D721Med (cell line): ENCODE results near the gene POU3F3.
A peak's percentile ranks its signal among the peaks of the same experiment; 100 is the strongest.

Experiments
- DNase-seq: peaks from one replicate; pipeline ENCODE4 v3.0.0; 2011; ENCODE audit warnings: low spot score; ENCODE audit not compliant: insufficient read length
- FAIRE-seq: peaks from 2 replicates; lab custom pipeline; 2011; peaks lifted over from hg19 to GRCh38; lab: Jason Lieb, UNC
- TF ChIP-seq, protein P1 (sequence below): IDR thresholded peaks from 2 replicates; pipeline ENCODE4 v1.5.1; 2012; ENCODE audit warnings: mild to moderate bottlenecking, control low read depth; ENCODE audit not compliant: insufficient read depth; ENCODE audit errors: missing control alignments

Gene POU3F3

DNA sequence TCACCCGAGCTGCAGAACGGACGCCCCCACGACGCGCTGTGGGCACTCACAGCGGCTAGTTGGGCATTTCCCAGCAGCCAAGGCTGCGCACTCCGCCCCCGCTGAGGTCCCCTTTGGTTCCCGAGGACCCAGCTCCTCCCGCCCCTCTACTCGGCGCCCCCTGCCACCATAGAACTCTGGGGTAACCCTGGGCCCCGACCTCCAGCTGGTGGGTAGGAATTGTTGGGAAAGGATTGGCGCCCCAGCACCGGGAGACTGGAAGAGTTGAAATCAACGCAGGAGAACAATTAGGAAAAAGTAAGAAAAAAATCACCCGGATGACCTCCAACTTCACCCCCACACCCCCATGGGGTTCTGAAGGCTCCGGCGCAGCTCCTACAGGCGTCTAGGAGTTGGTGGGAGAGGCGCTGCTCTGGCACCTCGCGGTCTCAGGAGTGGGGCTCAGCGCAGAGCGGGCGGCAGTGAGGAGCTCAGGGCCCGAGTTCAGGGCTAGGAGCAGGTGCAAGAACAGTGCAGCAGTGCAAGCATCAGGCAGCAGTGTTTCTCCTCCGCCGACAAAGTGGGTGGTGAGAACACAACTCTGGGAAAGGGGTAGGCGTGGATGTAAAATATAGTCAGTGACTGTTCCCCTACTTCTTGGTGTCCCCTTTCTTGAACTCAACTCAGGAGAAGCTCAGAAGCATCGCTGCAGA, 14.0 kb downstream of the POU3F3 start:
- TF ChIP-seq, protein P1, sequence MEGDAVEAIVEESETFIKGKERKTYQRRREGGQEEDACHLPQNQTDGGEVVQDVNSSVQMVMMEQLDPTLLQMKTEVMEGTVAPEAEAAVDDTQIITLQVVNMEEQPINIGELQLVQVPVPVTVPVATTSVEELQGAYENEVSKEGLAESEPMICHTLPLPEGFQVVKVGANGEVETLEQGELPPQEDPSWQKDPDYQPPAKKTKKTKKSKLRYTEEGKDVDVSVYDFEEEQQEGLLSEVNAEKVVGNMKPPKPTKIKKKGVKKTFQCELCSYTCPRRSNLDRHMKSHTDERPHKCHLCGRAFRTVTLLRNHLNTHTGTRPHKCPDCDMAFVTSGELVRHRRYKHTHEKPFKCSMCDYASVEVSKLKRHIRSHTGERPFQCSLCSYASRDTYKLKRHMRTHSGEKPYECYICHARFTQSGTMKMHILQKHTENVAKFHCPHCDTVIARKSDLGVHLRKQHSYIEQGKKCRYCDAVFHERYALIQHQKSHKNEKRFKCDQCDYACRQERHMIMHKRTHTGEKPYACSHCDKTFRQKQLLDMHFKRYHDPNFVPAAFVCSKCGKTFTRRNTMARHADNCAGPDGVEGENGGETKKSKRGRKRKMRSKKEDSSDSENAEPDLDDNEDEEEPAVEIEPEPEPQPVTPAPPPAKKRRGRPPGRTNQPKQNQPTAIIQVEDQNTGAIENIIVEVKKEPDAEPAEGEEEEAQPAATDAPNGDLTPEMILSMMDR: no peak
- no peak for DNase-seq
- no peak for FAIRE-seq

DNA sequence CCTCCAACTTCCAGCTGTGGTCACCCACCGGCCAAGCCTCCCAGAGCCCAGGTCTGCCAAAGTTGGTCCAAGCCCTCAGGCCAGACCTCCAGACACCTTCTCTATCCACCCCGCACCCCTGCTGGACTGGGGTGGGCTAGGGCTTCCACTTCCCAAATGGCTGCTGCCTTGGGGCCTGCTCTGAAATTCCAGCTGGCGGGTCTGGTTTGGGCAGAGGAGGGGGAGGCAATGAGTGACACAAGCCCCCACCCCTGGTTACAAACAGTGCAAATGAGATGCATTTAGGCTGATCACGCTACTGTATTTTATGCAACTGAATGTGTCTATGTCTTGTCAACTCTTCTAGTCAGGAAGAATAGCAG, 14.6 kb downstream of the POU3F3 start:
- FAIRE-seq: no peak
- DNase-seq: no peak
- TF ChIP-seq, protein P1: no peak

DNA sequence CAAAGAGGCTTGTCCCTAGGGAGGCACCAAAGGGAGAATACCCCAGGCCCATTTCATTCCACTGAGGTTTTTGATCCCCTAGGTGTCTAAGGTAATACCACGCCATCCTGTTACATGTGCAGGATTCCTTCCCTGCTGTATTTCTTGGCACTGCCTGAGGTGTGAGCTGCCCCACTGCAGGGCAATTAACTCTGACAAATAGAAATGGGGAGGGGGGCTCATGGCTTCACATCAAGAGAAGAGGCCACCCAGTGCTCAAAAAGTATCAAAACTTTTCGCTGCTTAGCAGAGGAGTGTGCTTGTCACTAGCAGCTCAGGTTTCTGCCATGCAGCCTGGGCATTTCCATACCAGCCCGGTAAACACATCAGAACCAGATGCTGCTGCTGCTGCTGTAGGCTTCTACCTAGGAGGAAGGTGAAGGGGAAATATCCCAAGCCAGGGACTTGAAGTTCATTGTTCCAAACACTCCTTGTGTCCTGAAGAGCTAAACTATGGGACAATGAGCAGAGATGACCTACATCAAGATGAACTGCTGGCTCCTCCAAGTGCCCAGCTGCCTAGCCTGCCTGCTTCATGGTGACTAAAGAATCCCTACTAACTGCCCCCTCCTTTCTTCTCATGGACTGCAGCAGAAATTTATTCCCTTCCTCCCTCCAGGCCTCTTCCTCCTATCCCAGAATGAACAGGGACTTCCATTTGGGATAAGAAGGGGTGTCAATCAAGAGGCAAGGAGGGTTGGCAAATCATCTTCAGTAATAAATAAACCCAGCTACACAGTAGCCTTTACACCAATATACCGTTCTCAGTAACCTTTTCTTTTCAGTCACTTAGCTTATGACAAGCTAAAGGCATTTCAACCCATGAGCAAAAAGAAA, 16.4 kb downstream of the POU3F3 start:
- no peak for DNase-seq
- no peak for FAIRE-seq
- TF ChIP-seq, protein P1: no peak

DNA sequence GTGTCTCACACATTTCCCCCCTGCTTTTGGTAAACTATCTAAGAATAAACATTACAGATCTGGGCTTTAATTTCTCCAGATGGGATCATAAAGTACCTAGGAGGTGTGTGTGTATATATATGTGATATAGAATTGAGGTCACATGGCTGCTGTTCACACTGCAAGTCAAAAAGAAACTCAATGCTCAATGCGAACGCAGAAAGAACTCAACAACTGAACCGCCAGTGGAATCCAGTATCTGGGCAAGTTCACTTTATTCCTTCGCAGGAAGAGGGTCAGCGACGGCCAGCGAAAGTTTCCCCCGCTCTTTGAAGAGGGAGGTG, 17.7 kb downstream of the POU3F3 start:
- no peak for FAIRE-seq
- TF ChIP-seq, protein P1: no peak
- no peak for DNase-seq

DNA sequence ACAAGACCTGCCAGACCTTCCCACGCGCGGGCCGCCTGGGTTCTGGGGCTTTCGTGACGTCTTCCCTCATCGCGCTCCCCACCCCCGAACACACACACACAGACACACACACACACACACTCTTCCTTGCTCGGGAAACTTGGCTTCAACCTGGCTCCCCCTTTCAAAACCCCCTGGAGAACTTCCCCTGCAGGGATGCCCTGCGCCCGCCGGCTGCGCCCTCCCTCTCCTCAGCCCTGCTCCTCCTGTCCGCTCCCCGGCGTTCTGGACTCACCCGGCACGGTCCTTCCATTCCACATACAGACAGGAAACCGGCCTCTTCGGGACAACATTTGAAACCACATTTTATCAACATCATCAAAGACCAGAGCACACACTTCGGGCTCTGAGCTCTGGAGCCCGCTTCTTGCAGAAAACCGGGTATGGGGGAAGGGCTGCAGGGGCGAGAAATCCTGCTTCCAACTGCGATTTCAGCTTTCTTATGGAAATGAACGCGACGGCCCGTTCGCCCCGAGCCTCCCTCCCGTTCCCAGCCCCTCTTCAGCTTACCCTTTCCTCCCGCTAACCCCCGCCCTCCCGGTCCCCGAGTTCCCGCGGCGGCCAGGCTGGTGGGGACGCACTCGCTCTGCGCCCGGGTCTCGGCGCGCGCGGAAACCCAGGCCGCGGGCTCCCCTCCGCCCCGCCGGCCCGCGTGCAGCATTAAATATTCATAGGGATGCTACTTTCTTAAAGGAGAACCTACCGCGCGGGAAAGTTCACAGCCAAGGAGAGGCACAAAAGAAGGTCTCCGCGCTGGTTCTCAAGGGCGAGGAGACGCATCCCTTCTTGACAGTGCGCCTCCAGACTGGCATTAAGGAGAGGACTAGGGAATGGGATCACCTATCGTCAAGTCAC, 18.3 kb downstream of the POU3F3 start:
- TF ChIP-seq, protein P1: no peak
- no peak for FAIRE-seq
- DNase-seq: no peak

DNA sequence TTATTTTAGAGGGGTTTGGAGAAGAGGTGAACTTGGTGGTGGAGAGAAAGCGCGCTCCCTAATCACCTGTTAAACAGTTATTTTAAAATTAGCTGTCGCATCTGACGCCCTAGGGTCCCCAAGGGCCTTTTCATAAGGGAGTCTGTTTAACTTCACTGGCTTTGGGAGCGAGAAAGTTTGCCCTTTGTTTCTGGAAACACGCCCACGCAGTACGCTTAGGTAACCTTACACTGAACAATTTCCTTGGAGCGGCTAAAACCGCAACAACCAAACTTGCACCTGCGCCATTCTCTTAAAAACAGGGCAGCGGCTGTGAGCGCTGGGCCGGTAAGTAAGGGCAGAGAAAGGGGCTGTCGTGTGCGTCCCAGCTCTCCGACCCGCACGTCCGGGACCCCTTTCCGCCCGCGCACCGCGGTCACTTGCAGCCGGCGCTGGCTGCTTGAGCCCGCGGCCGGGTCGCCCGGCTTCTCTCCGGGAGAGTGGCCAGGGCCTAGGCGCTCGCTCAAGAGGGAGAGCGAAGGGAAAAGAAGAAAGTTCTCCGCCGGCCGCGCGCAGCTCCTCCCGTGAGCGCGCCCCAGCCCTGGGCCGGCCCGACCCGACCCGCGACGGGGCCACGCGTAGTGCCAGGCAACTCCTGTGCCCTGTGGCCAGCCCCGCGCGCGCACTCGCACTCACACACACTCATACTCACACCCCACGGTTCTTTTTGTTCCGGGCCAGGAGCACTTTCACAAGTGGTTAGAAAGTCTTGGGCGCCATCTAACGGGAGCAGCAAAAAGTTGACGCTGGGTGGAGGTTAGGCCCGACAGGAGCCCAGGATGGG, 19.2 kb downstream of the POU3F3 start:
- peak; percentile 84 for DNase-seq
- FAIRE-seq: no peak
- TF ChIP-seq, protein P1: peak; percentile 73
